Hematopoietic multipotent progenitor cell treated with erythropoietin and hydrocortisone succinate and interleukin-3 and kit ligand, for 4 days (in vitro differentiated cells): Measurements from ENCODE around the gene PLCXD3.

Experiments used
- DNase-seq: peaks from one replicate; pipeline ENCODE4 v3.0.0-alpha.2; 2015

PLCXD3 gene

GRCh38 chr5:41410737-41411136 is 99.7 kb downstream of the PLCXD3 start:
- peak; percentile 21 for DNase-seq

GRCh38 chr5:41410307-41410706 is 100.1 kb downstream of the PLCXD3 start:
- no peak for DNase-seq

GRCh38 chr5:41408676-41409443 is 101.5 kb downstream of the PLCXD3 start:
- DNase-seq, result no peak

- DNase-seq, result no peak
Observed at GRCh38 chr5:41406936-41407335, 103.5 kb downstream of the PLCXD3 start.

GRCh38 chr5:41406424-41406823 is 104.0 kb downstream of the PLCXD3 start:
- no peak for DNase-seq

GRCh38 chr5:41404757-41405156 is 105.6 kb downstream of the PLCXD3 start:
- DNase-seq, result no peak

- no peak for DNase-seq
Observed at GRCh38 chr5:41403846-41404245, 106.6 kb downstream of the PLCXD3 start.

- no peak for DNase-seq
Observed at GRCh38 chr5:41402845-41403244, 107.6 kb downstream of the PLCXD3 start.

- no peak for DNase-seq
Observed at GRCh38 chr5:41399839-41400238, 110.6 kb downstream of the PLCXD3 start.

- DNase-seq, result no peak
Observed at GRCh38 chr5:41392016-41392415, 118.4 kb downstream of the PLCXD3 start.

- DNase-seq, result no peak
Observed at GRCh38 chr5:41374631-41375030, 135.8 kb downstream of the PLCXD3 start.

GRCh38 chr5:41373230-41373629 is 137.2 kb downstream of the PLCXD3 start:
- DNase-seq, result no peak

GRCh38 chr5:41371738-41372137 is 138.7 kb downstream of the PLCXD3 start:
- no peak for DNase-seq

GRCh38 chr5:41370482-41370881 is 139.9 kb downstream of the PLCXD3 start:
- no peak for DNase-seq

GRCh38 chr5:41369799-41370198 is 140.6 kb downstream of the PLCXD3 start:
- no peak for DNase-seq

- DNase-seq, result no peak
Observed at GRCh38 chr5:41368158-41368557, 142.2 kb downstream of the PLCXD3 start.

GRCh38 chr5:41365369-41365768 is 145.0 kb downstream of the PLCXD3 start:
- DNase-seq, result no peak

GRCh38 chr5:41364346-41364745 is 146.1 kb downstream of the PLCXD3 start:
- no peak for DNase-seq

GRCh38 chr5:41363343-41363986 is 146.9 kb downstream of the PLCXD3 start:
- DNase-seq, result no peak

GRCh38 chr5:41356786-41357185 is 153.6 kb downstream of the PLCXD3 start:
- no peak for DNase-seq

- no peak for DNase-seq
Observed at GRCh38 chr5:41349846-41350245, 160.6 kb downstream of the PLCXD3 start.

GRCh38 chr5:41347569-41347968 is 162.8 kb downstream of the PLCXD3 start:
- DNase-seq, result no peak

- DNase-seq, result peak; percentile 10
Observed at GRCh38 chr5:41346609-41347008, 163.8 kb downstream of the PLCXD3 start.

GRCh38 chr5:41345295-41345694 is 165.1 kb downstream of the PLCXD3 start:
- no peak for DNase-seq

- DNase-seq, result no peak
Observed at GRCh38 chr5:41339339-41339738, 171.1 kb downstream of the PLCXD3 start.
